Neural cell (in vitro differentiated cells): ENCODE results near the gene C16orf90. TPM values are rescaled to one million over a fixed set of nuclear protein-coding genes. Genes with fewer than 3 reads are reported as not detected.

Experiments used
- H2AFZ ChIP-seq: fragments of 200-600, 300-800 bp; sonication (generic), shearing (Covaris generic); 2 replicates; pipeline ENCODE4 v1.6.0; 2014; ENCODE audit warnings: low read depth, mild to moderate bottlenecking, antibody characterized with exemption, low read length, moderate library complexity
- H3F3A ChIP-seq: fragments of 200-600 bp; shearing (Covaris generic); 2 replicates; pipeline ENCODE4 v1.6.1; 2016; ENCODE audit warnings: mild to moderate bottlenecking, moderate library complexity, mixed read lengths, antibody characterized with exemption, low read length; ENCODE audit not compliant: insufficient read depth, poor library complexity, severe bottlenecking
- H3K27ac ChIP-seq: fragments of 200-600, 300-800 bp; sonication (generic), shearing (Covaris generic); 2 replicates; pipeline ENCODE4 v1.5.1; 2014; ENCODE audit warnings: mild to moderate bottlenecking, low read length, moderate library complexity
- H3K27me3 ChIP-seq: fragments of 300-800, 200-600 bp; sonication (generic), shearing (Covaris generic); 2 replicates; pipeline ENCODE4 v1.6.0; 2014; ENCODE audit warnings: mild to moderate bottlenecking, low read depth, low read length, moderate library complexity; ENCODE audit not compliant: insufficient read depth
- H3K36me3 ChIP-seq: fragments of 300-800, 200-600 bp; sonication (generic), shearing (Covaris generic); 2 replicates; pipeline ENCODE4 v1.5.1; 2014; ENCODE audit warnings: mild to moderate bottlenecking, antibody characterized with exemption, low read length, moderate library complexity; ENCODE audit not compliant: insufficient read depth
- H3K4me2 ChIP-seq: fragments of 300-800, 200-600 bp; sonication (generic), shearing (Covaris generic); 2 replicates; pipeline ENCODE4 v1.6.0; 2014; ENCODE audit warnings: mild to moderate bottlenecking, low read length
- H3K4me3 ChIP-seq: fragments of 300-800, 200-600 bp; sonication (generic), shearing (Covaris generic); 2 replicates; pipeline ENCODE4 v1.5.1; 2014; ENCODE audit warnings: mild to moderate bottlenecking, low read length, moderate library complexity
- H3K79me2 ChIP-seq: fragments of 200-600 bp; shearing (Covaris generic); replicated peaks from 2 replicates; pipeline ENCODE4 v1.6.0; 2014; ENCODE audit warnings: mild to moderate bottlenecking, low read length, moderate library complexity; ENCODE audit not compliant: insufficient read depth
- H3K9ac ChIP-seq: fragments of 300-800, 200-600 bp; sonication (generic), shearing (Covaris generic); 2 replicates; pipeline ENCODE4 v1.6.1; 2016; ENCODE audit warnings: mild to moderate bottlenecking, low read length, mixed read lengths
- H3K9me2 ChIP-seq: fragments of 200-600 bp; shearing (Covaris generic); 2 replicates; pipeline ENCODE4 v1.6.1; 2016; ENCODE audit warnings: mild to moderate bottlenecking, low read length, mixed read lengths; ENCODE audit not compliant: insufficient read depth
- H3K9me3 ChIP-seq: fragments of 200-600, 300-800 bp; sonication (generic), shearing (Covaris generic); 2 replicates; pipeline ENCODE4 v1.6.1; 2016; ENCODE audit warnings: mild to moderate bottlenecking, mixed run types, low read length, moderate library complexity, mixed read lengths
- H4K20me1 ChIP-seq: fragments of 200-600 bp; shearing (Covaris generic); 2 replicates; pipeline ENCODE4 v1.6.1; 2016; ENCODE audit warnings: mild to moderate bottlenecking, mixed run types; ENCODE audit not compliant: insufficient read depth
- EP300 ChIP-seq: fragments of 450-650 bp; conservative IDR thresholded peaks from 2 replicates; pipeline ENCODE4 v1.6.1; 2014; ENCODE audit warnings: antibody characterized with exemption, mild to moderate bottlenecking, moderate library complexity; ENCODE audit not compliant: poor library complexity, severe bottlenecking
- EZH2 ChIP-seq: fragments of 200-600, 300-800 bp; shearing (Covaris generic), sonication (generic); IDR thresholded peaks from 2 replicates; pipeline ENCODE4 v1.6.1; 2014; ENCODE audit warnings: antibody characterized with exemption, low read length, borderline replicate concordance, mild to moderate bottlenecking; ENCODE audit not compliant: insufficient read depth, poor library complexity, severe bottlenecking
- MXI1 ChIP-seq: fragments of 450-650 bp; conservative IDR thresholded peaks from 2 replicates; pipeline ENCODE4 v1.6.1; 2014; ENCODE audit warnings: antibody characterized with exemption, mild to moderate bottlenecking; ENCODE audit not compliant: poor library complexity, severe bottlenecking
- POLR2AphosphoS5 ChIP-seq: IDR thresholded peaks from 2 replicates; pipeline ENCODE4 v1.6.1; 2012
- RAD21 ChIP-seq: fragments of 450-650 bp; conservative IDR thresholded peaks from 2 replicates; pipeline ENCODE4 v1.6.1; 2014; ENCODE audit warnings: antibody characterized with exemption, mild to moderate bottlenecking, moderate library complexity
- SMC3 ChIP-seq: fragments of 450-650 bp; conservative IDR thresholded peaks from 2 replicates; pipeline ENCODE4 v1.6.1; 2014; ENCODE audit warnings: antibody characterized with exemption, mild to moderate bottlenecking, moderate library complexity; ENCODE audit not compliant: poor library complexity
- TAF1 ChIP-seq: IDR thresholded peaks from 2 replicates; pipeline ENCODE4 v1.6.1; 2012; ENCODE audit warnings: low read depth
- polyA plus RNA-seq: library from polyadenylated mRNA; depleted of rRNA; stranded (reverse); fragments of >200 nt; gene quantifications from 2 replicates; pipeline ENCODE4 v1.2.3, GENCODE V29; 2014
- TF ChIP-seq, protein P1 (sequence below): IDR thresholded peaks from 2 replicates; pipeline ENCODE4 v1.6.1; 2012; ENCODE audit warnings: borderline replicate concordance
- TF ChIP-seq, protein P2 (sequence below): fragments of 450-650 bp; IDR thresholded peaks from 2 replicates; pipeline ENCODE4 v1.5.1; 2014; ENCODE audit warnings: antibody characterized with exemption, mild to moderate bottlenecking, moderate library complexity; ENCODE audit not compliant: poor library complexity, severe bottlenecking

Gene C16orf90
- polyA plus RNA-seq, 1 donor from 2014 or later = not detected

DNA sequence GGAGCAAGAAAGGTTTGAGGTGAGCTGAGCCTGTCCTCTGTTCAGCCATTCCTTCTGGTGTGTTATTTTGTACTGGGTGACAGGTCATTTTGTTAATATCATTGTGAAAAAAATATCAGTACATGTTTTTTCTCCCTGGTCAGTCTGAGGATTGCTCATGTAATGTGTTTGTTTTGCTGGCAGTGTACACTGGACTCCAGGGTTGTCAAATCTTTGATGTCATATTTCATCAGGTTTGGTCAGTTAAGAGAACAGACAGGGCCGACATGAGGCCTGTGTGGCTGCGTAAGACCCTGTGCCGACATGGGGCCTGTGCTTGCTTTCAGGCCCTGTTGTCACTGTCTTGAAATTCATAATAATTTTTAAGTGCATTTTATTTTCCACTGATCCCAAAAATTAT lies 28.0 kb upstream of the C16orf90 start:
- peaks cover 6% of the 10 kb centered on the region for H3K36me3 ChIP-seq
- peaks cover 1% of the 10 kb centered on the region for H3K9me3 ChIP-seq
- H3K9ac ChIP-seq = no peak overlapping the region
- H3F3A ChIP-seq = no peaks in the 10 kb centered on the region
- H3K79me2 ChIP-seq = no peaks in the 10 kb centered on the region
- no peaks in the 10 kb centered on the region for H3K9me2 ChIP-seq
- no peaks in the 10 kb centered on the region for H4K20me1 ChIP-seq
- no peak overlapping the region for H2AFZ ChIP-seq
- H3K4me3 ChIP-seq = no peak overlapping the region
- no peaks in the 10 kb centered on the region for H3K27me3 ChIP-seq
- H3K27ac ChIP-seq = no peak overlapping the region
- H3K4me2 ChIP-seq = no peak overlapping the region
- TF ChIP-seq, protein P1, sequence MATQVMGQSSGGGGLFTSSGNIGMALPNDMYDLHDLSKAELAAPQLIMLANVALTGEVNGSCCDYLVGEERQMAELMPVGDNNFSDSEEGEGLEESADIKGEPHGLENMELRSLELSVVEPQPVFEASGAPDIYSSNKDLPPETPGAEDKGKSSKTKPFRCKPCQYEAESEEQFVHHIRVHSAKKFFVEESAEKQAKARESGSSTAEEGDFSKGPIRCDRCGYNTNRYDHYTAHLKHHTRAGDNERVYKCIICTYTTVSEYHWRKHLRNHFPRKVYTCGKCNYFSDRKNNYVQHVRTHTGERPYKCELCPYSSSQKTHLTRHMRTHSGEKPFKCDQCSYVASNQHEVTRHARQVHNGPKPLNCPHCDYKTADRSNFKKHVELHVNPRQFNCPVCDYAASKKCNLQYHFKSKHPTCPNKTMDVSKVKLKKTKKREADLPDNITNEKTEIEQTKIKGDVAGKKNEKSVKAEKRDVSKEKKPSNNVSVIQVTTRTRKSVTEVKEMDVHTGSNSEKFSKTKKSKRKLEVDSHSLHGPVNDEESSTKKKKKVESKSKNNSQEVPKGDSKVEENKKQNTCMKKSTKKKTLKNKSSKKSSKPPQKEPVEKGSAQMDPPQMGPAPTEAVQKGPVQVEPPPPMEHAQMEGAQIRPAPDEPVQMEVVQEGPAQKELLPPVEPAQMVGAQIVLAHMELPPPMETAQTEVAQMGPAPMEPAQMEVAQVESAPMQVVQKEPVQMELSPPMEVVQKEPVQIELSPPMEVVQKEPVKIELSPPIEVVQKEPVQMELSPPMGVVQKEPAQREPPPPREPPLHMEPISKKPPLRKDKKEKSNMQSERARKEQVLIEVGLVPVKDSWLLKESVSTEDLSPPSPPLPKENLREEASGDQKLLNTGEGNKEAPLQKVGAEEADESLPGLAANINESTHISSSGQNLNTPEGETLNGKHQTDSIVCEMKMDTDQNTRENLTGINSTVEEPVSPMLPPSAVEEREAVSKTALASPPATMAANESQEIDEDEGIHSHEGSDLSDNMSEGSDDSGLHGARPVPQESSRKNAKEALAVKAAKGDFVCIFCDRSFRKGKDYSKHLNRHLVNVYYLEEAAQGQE = no peak
- TF ChIP-seq RAD21 (no peak), SMC3 (no peak), POLR2AphosphoS5 (no peak), MXI1 (no peak), TAF1 (no peak), EZH2 (no peak), EP300 (no peak)
- TF ChIP-seq, protein P2, sequence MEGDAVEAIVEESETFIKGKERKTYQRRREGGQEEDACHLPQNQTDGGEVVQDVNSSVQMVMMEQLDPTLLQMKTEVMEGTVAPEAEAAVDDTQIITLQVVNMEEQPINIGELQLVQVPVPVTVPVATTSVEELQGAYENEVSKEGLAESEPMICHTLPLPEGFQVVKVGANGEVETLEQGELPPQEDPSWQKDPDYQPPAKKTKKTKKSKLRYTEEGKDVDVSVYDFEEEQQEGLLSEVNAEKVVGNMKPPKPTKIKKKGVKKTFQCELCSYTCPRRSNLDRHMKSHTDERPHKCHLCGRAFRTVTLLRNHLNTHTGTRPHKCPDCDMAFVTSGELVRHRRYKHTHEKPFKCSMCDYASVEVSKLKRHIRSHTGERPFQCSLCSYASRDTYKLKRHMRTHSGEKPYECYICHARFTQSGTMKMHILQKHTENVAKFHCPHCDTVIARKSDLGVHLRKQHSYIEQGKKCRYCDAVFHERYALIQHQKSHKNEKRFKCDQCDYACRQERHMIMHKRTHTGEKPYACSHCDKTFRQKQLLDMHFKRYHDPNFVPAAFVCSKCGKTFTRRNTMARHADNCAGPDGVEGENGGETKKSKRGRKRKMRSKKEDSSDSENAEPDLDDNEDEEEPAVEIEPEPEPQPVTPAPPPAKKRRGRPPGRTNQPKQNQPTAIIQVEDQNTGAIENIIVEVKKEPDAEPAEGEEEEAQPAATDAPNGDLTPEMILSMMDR = no peak

DNA sequence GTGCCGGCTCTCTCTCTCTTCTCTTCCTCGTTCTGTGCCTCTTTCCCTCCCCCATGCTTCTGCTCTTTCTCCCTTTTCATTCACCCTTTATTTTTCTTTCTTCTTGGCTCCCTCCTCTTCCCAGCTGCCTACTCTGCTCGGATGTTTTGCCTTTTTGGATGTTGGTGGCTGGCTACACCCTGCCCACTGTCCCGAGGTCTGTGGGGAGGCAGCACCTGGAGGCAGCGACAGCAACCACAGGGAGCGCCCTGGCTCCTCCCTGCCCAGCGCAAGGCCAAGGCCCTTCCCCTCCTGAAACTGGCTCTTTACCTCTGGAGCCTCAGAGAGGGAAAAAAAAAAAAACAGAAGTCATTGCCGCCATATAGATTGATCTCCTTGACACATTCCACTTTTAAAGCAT lies 25.6 kb upstream of the C16orf90 start:
- Histone ChIP-seq H3K9ac (no peak overlapping the region), H3K27ac (no peak overlapping the region), H3K9me2 (no peaks in the 10 kb centered on the region), H4K20me1 (no peaks in the 10 kb centered on the region), H3K4me3 (no peak overlapping the region), H3K79me2 (no peaks in the 10 kb centered on the region), H3K27me3 (no peaks in the 10 kb centered on the region), H3K36me3 (peaks cover 6% of the 10 kb centered on the region), H3F3A (no peaks in the 10 kb centered on the region), H3K4me2 (no peak overlapping the region), H2AFZ (no peak overlapping the region), H3K9me3 (no peaks in the 10 kb centered on the region)
- TF ChIP-seq, protein P2 = no peak
- TF ChIP-seq EP300 = no peak
- no peak for TF ChIP-seq SMC3
- TF ChIP-seq MXI1 = no peak
- no peak for TF ChIP-seq POLR2AphosphoS5
- TF ChIP-seq TAF1 = no peak
- no peak for TF ChIP-seq EZH2
